Heart left ventricle (tissue), 13 donors: Measurements from ENCODE around the gene EYS.

Experiments used
- POLR2A ChIP-seq, 2 donors: fragments of 450-650 bp; IDR thresholded peaks; one replicate each; pipeline ENCODE4 v1.6.1; 2017; ENCODE audit warnings: antibody characterized with exemption in 2 of 2, mild to moderate bottlenecking in 2 of 2, moderate library complexity in 2 of 2
- TF ChIP-seq, protein P1 (sequence below), 12 donors: fragments of 200-600 bp; sonication (generic) in 4 of 12; IDR thresholded peaks; one replicate each; pipeline versions ENCODE4 v1.5.0 to v1.8.0; 2018 to 2022; ENCODE audit warnings: antibody characterized with exemption in 12 of 12, mild to moderate bottlenecking in 5 of 12
- donor health status: ischemic (EF 13 %, LVEDD 7.1; RV severe dilation, severe dysfunction).
- donor health status: DM: no; HTN: yes; CAD: no.
- donor health status: DM: no; HTN: no; CAD: no.
- donor health status: ischemic (EF 25% LVEDD 6.9; RV normal size, moderate dysfunction).
- donor health status: ischemic (EF 25% LVEDD 5.7; RV mildly dilated, moderate dysfunction).
- donor health status: ischemic (EF 35%, LVEDD 5.7; RV mildly dilated, moderate dysfunction).
- donor health status: nonischemic (EF 11% LVEDD 7.7; RV severe dilation, severe dysfunction).
- donor health status: DM: yes; HTN: yes; CAD: no.
- donor health status: PGD.
- donor health status: ischemic (EF 29% LVEDD 5.4; RV normal size, mild dysfunction).
- donor health status: nonischemic (EF 23%, LVEDD 6.1; RV moderate dilation, normal function).

DNA sequence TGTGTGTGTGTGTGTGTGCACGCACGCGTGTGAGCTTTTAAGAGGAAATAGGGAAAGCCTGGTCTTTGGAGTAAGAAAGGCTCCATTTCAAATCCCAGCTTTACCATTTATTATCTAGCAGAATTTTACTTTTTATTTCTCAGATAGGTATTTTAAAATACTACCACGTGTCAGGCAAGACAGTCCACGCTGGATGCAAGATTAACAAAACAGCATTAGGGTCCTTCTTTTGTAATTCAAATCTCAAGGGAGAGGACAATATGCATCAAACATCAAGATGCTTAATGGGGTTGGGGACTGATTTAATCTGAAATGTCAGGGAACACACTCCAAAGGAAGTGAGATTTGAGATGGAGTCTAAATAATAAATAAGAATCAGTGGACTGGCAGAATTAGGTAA is 1302.6 kb downstream of the EYS start:
- TF ChIP-seq, protein P1, sequence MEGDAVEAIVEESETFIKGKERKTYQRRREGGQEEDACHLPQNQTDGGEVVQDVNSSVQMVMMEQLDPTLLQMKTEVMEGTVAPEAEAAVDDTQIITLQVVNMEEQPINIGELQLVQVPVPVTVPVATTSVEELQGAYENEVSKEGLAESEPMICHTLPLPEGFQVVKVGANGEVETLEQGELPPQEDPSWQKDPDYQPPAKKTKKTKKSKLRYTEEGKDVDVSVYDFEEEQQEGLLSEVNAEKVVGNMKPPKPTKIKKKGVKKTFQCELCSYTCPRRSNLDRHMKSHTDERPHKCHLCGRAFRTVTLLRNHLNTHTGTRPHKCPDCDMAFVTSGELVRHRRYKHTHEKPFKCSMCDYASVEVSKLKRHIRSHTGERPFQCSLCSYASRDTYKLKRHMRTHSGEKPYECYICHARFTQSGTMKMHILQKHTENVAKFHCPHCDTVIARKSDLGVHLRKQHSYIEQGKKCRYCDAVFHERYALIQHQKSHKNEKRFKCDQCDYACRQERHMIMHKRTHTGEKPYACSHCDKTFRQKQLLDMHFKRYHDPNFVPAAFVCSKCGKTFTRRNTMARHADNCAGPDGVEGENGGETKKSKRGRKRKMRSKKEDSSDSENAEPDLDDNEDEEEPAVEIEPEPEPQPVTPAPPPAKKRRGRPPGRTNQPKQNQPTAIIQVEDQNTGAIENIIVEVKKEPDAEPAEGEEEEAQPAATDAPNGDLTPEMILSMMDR (IDR thresholded peaks at IDR 0.05): no peak
- TF ChIP-seq POLR2A (IDR thresholded peaks at IDR 0.05): no peak
